Pons (tissue), 1 donor: ENCODE measurements around the gene SP8.
"Not testable (repeated sequence)": the region's sequence is repeated elsewhere in the genome, so short reads cannot be mapped to it uniquely, and the experiment has no call there.

Experiments
- DNase-seq: peaks from one replicate; pipeline ENCODE4 v3.0.0-alpha.2; 2016; ENCODE audit warnings: low spot score

SP8 gene

DNA sequence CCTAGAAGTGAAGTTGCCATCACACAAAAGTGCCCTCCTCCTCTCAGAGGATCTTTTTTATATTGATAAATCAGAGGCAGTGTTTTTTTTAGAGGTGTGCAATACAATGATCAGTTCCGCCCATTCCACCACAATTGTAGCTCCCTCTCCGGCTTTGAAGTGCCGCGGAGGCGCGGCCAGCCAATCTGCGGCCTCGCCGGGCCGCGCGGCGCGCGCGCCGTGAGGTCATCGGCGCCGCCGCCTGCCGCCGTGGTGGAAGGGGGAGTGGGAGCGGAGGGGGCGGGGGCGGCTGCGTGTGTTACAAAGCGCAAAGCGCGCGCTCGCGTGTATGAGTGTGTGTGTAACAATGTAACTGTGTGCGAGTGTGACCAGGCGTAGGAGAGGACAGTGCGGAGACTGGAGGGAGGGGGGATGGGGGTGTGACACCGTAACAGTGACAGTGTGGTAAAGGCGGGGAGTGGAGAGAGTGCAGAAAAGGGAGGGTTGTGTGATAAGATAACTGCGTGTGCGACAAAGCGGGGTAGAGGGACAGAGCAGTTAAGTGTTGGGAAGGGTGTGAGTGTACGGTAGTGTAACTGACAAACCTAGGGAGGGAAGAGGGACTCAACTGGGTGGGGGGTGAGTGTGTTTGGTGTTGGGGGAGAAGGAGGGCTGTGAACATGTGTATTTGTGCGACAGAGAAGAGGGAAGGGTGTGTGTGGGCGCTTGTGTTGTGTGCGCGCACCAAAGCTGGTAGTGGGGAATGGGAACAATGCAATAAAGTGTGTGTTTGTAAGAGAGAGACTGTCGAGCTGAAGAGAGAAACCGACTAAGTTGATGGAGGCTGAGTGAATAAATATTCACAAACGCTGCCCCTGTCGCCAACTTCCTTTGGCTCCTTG lies at the start of gene SP8:
Gene SP8 (minus strand): TSS at position 108 of the 881 bp plus-strand sequence. CDS start 88 bp downstream, at position 20.
- DNase-seq: no peak

DNA sequence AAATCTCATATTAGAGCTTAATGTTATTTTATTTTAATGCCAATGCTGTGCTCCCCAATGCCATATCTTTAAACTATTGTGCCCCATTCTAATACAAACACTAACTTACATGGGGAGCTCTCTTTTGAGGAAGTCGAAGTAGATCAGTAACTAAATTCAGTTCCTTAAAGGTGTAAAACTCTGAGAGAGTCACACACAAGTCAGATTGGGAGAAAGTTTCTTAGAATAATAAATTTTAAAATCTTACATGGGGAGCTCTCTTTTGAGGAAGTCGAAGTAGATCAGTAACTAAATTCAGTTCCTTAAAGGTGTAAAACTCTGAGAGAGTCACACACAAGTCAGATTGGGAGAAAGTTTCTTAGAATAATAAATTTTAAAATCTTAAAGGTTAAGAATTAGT lies 49.7 kb upstream of the SP8 start:
- DNase-seq: not testable (repeated sequence)

DNA sequence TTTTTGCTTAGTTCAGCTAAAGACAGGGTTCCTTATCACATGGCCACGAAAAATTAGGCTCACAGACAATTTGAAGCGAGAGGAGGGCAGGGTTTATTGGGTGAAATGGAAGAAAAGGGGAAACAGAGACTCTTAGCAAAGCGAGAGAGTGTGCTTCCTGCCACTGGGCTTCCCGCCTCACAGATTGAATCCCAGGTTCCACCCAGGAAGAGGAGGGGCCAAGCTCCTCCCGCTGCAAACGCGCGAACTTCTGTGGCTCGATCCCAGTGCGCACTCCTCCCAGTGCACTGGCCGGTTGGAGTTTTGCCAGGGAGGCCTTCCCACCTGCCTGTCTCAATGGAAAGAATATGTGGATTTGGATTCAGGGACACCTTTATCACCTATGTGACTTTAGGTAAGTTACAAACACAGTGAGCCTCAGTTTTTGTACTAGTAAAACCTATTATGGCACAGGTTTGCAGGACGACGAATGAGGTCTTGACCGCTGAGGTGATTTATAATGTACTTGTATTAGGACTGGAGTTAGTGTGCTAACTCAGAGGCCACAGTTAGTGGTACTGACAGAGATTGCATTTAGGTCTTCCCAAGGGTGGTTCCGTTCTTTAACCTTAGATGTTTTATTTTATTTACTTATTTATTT lies 48.5 kb upstream of the SP8 start:
- no peak for DNase-seq

- DNase-seq: no peak
Observed at GRCh38 chr7:20834656-20835055, 48.0 kb upstream of the SP8 start.

DNA sequence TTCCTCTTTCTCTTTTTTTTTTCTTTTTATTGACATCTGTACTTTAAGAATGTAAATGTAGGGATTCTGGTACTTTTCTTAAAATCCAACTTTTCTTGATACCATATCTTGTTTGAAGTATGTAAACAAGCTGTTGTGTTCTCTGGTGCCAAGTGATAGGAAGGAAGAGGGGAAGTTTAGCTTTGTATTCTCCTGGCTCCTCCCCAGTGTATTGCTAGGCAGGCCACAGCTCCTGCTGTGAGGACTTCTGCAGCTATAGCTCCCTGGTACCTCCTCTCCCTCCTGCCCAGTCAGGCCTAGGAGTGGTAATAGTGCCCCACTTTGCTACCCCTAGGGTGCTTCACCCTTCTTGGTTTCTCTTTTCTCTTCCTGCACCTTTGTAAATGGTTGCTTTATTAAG lies 45.3 kb upstream of the SP8 start:
- no peak for DNase-seq

DNA sequence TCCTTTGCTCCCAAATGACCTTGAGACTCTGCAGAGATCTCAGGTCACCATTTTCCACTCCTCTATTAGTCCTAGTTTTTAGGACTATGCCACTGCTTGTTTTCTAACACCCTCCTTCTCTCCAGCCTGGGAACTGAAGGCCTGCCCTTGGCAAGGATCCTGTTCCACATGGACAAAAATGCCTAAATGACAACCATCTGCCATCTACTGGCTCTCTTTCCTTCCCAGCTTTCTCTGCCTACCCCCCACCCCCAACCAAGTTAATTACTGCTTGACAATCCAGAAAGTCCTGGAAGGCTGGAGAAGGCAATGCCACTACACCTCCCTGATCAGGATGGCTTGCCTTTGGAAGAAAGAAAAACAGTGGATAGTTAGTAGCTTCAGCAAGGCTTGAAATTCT lies 44.8 kb upstream of the SP8 start:
- no peak for DNase-seq

GRCh38 chr7:20828947-20829346 lies 42.3 kb upstream of the SP8 start:
- no peak for DNase-seq

GRCh38 chr7:20827172-20827571 lies 40.5 kb upstream of the SP8 start:
- DNase-seq: no peak

- DNase-seq: no peak
Observed at GRCh38 chr7:20826243-20826642, 39.6 kb upstream of the SP8 start.

- DNase-seq: no peak
Observed at GRCh38 chr7:20825555-20825954, 38.9 kb upstream of the SP8 start.

DNA sequence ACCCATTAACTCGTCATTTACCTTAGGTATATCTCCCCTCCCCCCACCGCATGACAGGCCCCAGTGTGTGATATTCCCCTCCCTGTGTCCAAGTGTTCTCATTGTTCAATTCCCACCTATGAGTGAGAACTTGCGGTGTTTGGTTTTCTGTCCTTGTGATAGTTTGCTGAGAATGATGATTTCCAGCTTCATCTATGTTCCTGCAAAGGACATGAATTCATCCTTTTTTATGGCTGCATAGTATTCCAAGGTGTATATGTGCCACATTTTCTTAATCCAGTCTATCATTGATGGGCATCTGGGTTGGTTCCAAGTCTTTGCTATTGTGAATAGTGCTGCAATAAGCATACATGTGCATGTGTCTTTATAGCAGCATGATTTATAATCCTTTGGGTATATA lies 34.7 kb upstream of the SP8 start:
- DNase-seq: not testable (repeated sequence)

- no peak for DNase-seq
Observed at GRCh38 chr7:20816372-20816959, 29.8 kb upstream of the SP8 start.

DNA sequence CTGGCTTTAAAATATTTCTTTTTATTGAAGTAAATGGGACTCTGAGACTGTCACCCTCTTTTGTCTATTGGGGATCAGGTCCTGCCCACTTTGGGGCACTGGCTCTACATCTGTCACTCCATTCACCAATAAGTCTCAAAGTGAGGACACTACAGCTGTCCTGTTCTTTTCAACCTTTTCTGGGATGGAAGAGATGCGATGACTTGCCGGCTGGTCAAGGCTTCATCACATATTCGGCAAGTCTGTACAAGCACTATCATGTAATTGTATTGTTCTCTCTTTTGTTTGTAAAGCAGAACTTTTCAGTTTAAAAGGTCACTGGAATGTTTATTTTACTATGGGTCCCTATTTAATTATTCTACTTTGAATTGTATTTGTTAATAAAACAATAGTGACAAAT lies 17.7 kb upstream of the SP8 start:
- DNase-seq: no peak

DNA sequence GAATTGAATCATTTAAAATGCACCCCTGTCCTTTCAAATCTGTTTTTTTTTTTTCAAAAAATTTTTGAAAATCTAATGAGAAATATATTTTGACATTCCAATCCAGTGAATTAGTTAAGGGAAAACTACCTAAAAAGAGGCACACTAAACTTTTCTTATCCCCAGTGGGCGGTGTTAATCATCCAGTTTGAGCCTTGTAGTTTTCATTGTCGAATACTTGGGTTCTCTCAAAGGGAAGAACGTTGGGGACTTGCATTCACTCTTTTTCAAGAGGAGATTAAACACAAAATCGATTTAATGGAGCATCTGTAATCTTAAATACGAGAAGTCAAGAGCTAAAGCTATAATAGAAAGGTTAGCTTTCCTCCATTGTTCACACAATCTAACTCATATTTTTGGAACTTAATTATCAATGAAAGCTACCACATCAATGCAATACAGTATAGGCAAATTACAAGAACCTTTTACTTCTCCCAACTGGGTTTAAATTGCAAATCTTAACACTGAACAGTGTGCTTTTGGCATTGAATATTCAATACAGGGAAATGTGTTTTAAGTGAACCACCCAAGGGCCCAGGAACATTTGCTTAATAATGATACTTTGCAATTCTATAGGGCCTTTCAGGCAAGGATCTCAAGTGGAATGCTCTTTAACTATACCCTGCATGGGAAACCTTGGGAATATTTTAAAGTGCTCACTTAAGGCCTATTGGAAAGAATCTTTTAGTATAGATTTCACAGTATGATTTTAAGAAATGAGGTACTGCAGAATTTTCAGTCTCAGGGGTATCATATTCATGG lies 13.1 kb upstream of the SP8 start:
- no peak for DNase-seq

DNA sequence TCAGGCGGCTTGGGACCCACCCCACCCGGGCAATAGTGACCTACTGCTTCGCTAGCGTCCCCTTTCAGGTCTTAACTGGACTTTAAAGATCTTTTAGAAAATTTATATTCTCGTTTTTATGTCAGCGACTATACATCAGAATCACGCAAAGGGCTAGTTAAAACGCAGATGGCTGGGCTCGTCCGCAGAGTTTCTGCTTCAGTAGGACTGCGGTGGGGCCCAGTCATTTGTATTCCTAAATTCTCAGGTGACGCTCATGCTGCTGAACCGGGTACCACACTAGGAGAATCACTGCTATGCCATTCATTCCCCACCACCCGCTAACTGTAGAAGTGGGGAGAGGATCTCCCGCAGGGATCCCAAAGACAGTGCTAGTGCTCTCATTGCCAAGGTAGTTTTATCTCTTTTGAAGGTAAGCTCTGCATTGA lies 12.0 kb upstream of the SP8 start:
- no peak for DNase-seq

GRCh38 chr7:20798081-20798693 lies 11.5 kb upstream of the SP8 start:
- DNase-seq: no peak

GRCh38 chr7:20797462-20798080 lies 10.9 kb upstream of the SP8 start:
- no peak for DNase-seq

GRCh38 chr7:20797042-20797461 lies 10.4 kb upstream of the SP8 start:
- no peak for DNase-seq

GRCh38 chr7:20796500-20796899 lies 9.8 kb upstream of the SP8 start:
- DNase-seq: no peak

GRCh38 chr7:20795881-20796280 lies 9.2 kb upstream of the SP8 start:
- no peak for DNase-seq

DNA sequence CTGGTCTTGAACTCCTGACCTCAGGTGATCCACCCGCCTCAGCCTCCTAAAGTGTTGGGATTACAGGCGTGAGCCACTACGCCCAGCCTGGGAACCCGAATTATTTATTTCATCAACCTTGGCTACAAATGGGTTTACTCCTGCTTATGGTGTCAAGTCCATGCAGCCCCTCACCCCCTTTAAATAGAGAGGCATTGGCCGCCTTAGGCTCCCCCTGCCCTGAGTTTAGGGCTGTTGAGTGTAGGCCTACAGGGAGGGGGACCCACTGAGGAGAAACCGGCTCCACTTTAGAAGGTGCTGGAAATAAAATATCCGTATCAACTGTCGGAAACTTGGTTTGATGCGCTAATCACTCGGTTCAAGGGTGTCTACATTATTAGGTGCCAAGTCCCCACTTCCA lies 8.7 kb upstream of the SP8 start:
- no peak for DNase-seq
